Right lobe of liver (tissue), 6 donors: ENCODE measurements around the gene EGR1. TPM values are rescaled to one million over a fixed set of nuclear protein-coding genes. Genes with fewer than 3 reads are reported as not detected.

ENCODE experiments used
- ATAC-seq, 4 donors: fragments of 200-7000 bp; cut with Tn5 transposase; one replicate each; pipeline ENCODE4 v1.9.1; 2020; ENCODE audit warnings: mild to moderate bottlenecking in 4 of 4, moderate library complexity in 4 of 4
- DNase-seq, 3 donors: peaks; one replicate each; pipeline ENCODE4 v3.0.0-alpha.2; 2020
- H3K27ac ChIP-seq, 3 donors: fragments of 200-600 bp; one replicate each; pipeline ENCODE4 v1.8.0; 2022
- H3K27me3 ChIP-seq, 2 donors: fragments of 200-600 bp; one replicate each; pipeline ENCODE4 v1.8.0; 2022
- H3K36me3 ChIP-seq, 4 donors: fragments of 200-600 bp; sonication (generic) in 1 of 4; one replicate each; pipeline versions ENCODE4 v1.5.1 to v1.8.0; 2017 to 2022; ENCODE audit warnings: control low read depth in 1 of 4
- H3K4me1 ChIP-seq, 4 donors: fragments of 200-600 bp; sonication (generic) in 1 of 4; one replicate each; pipeline versions ENCODE4 v1.5.1 to v1.8.0; 2017 to 2022; ENCODE audit warnings: control low read depth in 1 of 4
- H3K4me3 ChIP-seq, 3 donors: fragments of 200-600 bp; one replicate each; pipeline ENCODE4 v1.8.0; 2022
- H3K9me3 ChIP-seq, 4 donors: fragments of 200-600 bp; sonication (generic) in 1 of 4; one replicate each; pipeline versions ENCODE4 v1.5.1 to v1.8.0; 2017 to 2022; ENCODE audit warnings: control low read depth in 1 of 4
- CTCF ChIP-seq, 4 donors: fragments of 200-600 bp in 3 of 4; fragments of 450-650 bp in 1 of 4; IDR thresholded peaks; one replicate each; pipeline versions ENCODE4 v1.5.1 to v1.8.0; 2016 to 2022; ENCODE audit warnings: antibody characterized with exemption in 4 of 4, mild to moderate bottlenecking in 2 of 4
- POLR2A ChIP-seq: fragments of 450-650 bp; IDR thresholded peaks from one replicate; pipeline ENCODE4 v1.6.1; 2017; ENCODE audit warnings: antibody characterized with exemption, mild to moderate bottlenecking
- WGBS: methylation state at CpG from one replicate; pipeline ENCODE4 v1.1.6; 2018; ENCODE audit warnings: low coverage, low lambda C conversion rate; ENCODE audit not compliant: insufficient coverage; ENCODE audit errors: missing lambda C conversion rate; 5-methylcytosine and 5-hydroxymethylcytosine counted together
- intact Hi-C, 2 donors: fragments of 100-400 bp; cut with DNase I; formaldehyde crosslinking; loops; one replicate each; pipeline versions ENCODE4 v1.11.2 to v1.14.1; 2022
- total RNA-seq, 6 experiments: library from RNA; depleted of rRNA in 2 of 6; stranded (reverse); fragments of >200 nt in 2 of 6; fragmentation: NEBNext Ultra II Directional in 3 of 6; extraction: Animal tissue kit (Norgen Biotek cat#: 25700) in 3 of 6; gene quantifications; one replicate each; pipeline versions ENCODE4 v1.1.0 to v1.2.4, GENCODE V29; 2016 to 2023
- donor health status: DM: no; HTN: yes; CAD: no.
- donor health status: DM: no; HTN: no; CAD: no.
- donor health status: DM: no; HTN: no; CAD: no.
- donor health status: DM: no; HTN: yes; CAD: no.
- donor health status: DM: no; HTN: yes; CAD: no.

The EGR1 gene
- total RNA-seq, 6 experiments from 2014 or later: 6.6 to 72.9 (median 16.6) TPM

GRCh38 chr5:138457531-138458275, 7.6 kb upstream of the EGR1 start:
- intact Hi-C loops: loop anchor here in 1 of 2 donors (10.0 kb wide), 1 partner anchor 87 kb away; the partner anchor contains the start of gene ETF1
- no peak overlapping the region for H3K27ac ChIP-seq
- no peak overlapping the region for H3K4me3 ChIP-seq
- no peak for TF ChIP-seq POLR2A
- TF ChIP-seq CTCF (IDR thresholded peaks at IDR 0.05): peak in 1 of 4 donors; percentile 5
- DNase-seq (no peak), ATAC-seq (no peak)
- H3K36me3 ChIP-seq: no peaks in the 10 kb centered on the region
- no peaks in the 10 kb centered on the region for H3K27me3 ChIP-seq
- H3K9me3 ChIP-seq: no peaks in the 10 kb centered on the region
- 47% methylated on average over 5 of the region's 12 CpGs for WGBS
- H3K4me1 ChIP-seq: no peaks in the 10 kb centered on the region

- intact Hi-C loops: loop anchor here in 1 of 2 donors (10.0 kb wide), 1 partner anchor 86 kb away; the partner anchor contains the start of gene ETF1
- no CpG with 5 or more reads among the region's 11 CpGs for WGBS
- H3K4me1 ChIP-seq: peaks cover 0 to 3% (median 0%) of the 10 kb centered on the region in 4 donors
Measured at GRCh38 chr5:138458384-138458783, 6.9 kb upstream of the EGR1 start.

GRCh38 chr5:138458856-138459255, 6.4 kb upstream of the EGR1 start:
- no peak overlapping the region for H3K27ac ChIP-seq
- ATAC-seq: no peak
- peaks cover 0 to 5% (median 0%) of the 10 kb centered on the region in 4 donors for H3K4me1 ChIP-seq
- TF ChIP-seq POLR2A (no peak), CTCF (IDR thresholded peaks at IDR 0.05) (no peak)
- intact Hi-C loops: loop anchor here in 1 of 2 donors (10.0 kb wide), 1 partner anchor 86 kb away; the partner anchor contains the start of gene ETF1
- H3K27me3 ChIP-seq: no peaks in the 10 kb centered on the region
- DNase-seq: no peak
- H3K4me3 ChIP-seq: no peak overlapping the region
- H3K9me3 ChIP-seq: no peaks in the 10 kb centered on the region
- no peaks in the 10 kb centered on the region for H3K36me3 ChIP-seq
- 61% methylated on average over 3 of the region's 9 CpGs for WGBS

More at GRCh38 chr5:138458384-138458783, 6.9 kb upstream of the EGR1 start:
- Histone ChIP-seq H3K4me3 (no peak overlapping the region), H3K36me3 (no peaks in the 10 kb centered on the region), H3K27me3 (no peaks in the 10 kb centered on the region), H3K9me3 (no peaks in the 10 kb centered on the region), H3K27ac (no peak overlapping the region)
- ATAC-seq: peak; percentile 18 to 50 (median 40)
- no peak for DNase-seq
- TF ChIP-seq POLR2A (no peak), CTCF (IDR thresholded peaks at IDR 0.05) (no peak)

GRCh38 chr5:138459311-138459933, 5.9 kb upstream of the EGR1 start:
- Histone ChIP-seq H3K27ac (no peak overlapping the region), H3K36me3 (no peaks in the 10 kb centered on the region), H3K27me3 (no peaks in the 10 kb centered on the region), H3K4me1 (peaks cover 0 to 5% (median 0%) of the 10 kb centered on the region in 4 donors), H3K9me3 (no peaks in the 10 kb centered on the region), H3K4me3 (no peak overlapping the region)
- ATAC-seq: peak in 2 of 4 donors; percentile 1 to 4
- TF ChIP-seq CTCF (IDR thresholded peaks at IDR 0.05): no peak
- TF ChIP-seq POLR2A: no peak
- DNase-seq: peak in 1 of 3 donors; percentile 58
- WGBS: 44% methylated on average over 3 of the region's 11 CpGs
- intact Hi-C loops: loop anchor here in 1 of 2 donors (10.0 kb wide), 1 partner anchor 85 kb away; the partner anchor contains the start of gene ETF1
